Epidermal melanocyte (primary cell): ENCODE data around the gene RGS9.

Experiments
- DNase-seq: peaks from one replicate; pipeline ENCODE4 v3.0.0; 2011; ENCODE audit warnings: low spot score; ENCODE audit not compliant: insufficient read length

Gene RGS9

DNA sequence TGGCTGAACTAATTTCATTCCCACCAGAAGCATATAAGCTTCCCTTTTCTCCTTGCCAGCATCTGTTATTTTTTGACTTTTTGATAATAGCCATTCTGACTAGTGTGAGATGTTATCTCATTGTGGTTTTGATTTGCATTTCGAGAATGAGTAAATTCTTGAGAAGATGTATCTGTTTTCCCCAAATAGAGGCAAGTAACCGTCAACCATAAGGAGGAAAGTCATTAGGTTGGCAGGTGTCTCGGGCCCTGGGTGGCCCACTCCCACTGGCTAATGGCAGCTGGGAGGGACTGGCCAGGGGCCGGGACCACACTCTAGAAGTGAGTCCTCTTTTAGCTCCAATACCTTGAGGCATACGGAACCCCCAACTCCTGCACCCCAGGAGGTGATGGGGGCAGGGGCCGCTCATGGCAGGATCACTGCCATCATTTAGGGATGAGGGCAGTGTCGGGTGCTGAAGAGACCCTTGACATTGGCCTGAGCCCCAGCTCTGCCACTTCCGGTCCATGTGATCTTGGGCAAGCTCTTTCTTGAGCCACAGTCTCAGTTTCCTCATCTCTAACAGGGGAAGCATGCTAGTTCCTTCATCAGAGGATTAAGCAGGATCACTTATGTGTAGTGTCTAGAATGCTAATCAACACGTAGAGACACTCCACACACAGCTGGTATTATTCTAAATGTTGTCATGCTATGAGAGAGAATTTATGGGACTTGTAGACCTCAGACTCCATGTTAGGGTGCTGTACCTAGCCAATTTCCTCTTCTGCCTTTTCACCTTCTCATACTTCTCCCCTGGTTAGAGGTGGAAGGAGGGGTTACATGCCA, 44.3 kb downstream of the RGS9 start:
- no peak for DNase-seq

DNA sequence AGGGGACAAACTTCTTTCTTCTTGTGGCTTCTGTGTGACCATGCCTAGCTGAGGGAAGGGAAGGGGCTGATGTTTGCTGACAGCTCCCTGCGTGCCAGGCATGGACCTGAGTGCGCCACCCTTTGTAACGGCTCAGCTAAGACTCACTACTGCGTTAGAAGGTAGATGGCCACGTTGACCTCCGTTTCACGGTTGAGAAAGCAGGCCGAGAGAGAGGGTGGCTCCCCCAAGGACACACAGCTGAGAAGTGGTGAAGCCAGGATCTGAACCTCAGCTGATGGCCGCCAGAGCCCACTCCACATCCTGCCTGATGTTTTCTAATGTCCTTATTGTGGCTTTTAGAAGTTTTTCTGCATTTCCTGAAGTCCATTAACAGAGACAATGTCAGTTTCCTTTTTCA, 45.1 kb downstream of the RGS9 start:
- no peak for DNase-seq

DNA sequence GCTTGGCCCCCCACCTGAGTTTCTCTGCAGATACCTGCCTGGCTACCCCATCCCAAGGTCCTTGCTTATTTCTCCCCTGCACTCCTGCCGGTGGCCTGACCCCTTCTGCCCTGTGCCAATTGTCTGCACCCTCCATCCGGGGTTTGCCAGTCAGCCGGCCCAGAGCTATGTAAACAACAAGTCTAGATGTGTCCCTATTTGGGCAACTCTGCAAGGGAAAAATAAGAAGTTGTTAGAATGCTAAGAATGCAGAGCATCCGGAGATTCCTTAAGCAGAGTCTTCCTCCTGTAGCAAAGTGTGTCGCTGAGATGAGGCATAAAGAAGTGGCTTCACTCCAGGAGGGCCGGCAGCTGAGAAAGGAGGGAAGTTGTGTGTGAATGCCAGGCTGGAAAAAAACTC, 46.6 kb downstream of the RGS9 start:
- DNase-seq = peak; percentile 37

DNA sequence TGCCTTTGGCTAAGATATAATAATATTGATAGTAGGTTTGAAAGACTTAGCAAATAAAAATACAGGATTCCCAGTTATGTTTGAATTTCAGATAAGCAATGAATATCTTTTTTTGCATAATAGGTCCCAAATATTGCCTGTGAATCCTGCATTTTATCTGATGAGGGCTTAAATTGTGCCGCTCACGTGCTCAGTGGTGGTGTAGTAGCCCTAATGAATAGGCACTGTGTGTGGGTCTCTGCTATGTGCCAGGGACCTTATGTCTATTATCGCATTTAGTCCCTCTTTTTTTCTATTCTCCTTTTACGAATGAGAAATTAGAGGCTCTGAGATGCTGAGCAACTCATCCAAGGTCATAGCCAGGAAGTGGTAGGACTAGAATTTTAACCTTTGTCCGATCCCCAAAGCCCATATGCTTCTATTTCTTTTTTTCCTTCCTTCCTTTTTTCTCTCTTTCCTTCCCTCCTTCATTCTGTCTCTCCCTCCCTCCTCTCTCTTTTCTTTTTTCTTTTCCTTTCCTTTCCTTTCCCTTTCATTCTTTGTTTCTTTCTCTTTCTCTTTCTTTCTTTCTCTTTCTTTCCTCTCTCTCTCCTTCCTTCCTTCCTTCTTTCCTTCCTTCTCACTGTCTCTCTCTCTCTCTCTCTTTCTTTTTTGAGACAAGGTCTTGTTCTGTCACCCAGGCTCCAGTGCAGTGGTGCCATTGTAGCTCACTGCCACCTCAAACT, 47.2 kb downstream of the RGS9 start:
- no peak for DNase-seq

DNA sequence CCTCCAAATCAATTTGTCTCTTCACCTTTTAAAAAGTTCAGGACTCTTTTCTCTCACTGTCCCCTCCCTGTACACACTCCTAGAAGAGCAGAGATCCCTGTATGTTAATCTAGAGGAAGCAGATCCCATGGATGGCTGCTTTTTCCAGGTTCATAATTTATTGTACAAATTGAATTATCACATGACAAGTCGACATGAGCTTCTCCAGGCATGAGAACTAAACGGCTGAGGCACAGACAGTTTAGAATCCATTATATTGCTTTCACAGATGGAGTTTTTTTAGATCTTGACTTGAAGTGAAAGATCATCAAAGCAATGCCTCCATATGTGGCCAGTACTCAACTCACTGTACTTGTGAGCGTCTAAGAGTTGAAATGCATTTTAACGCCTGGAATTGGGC, 47.9 kb downstream of the RGS9 start:
- no peak for DNase-seq

DNA sequence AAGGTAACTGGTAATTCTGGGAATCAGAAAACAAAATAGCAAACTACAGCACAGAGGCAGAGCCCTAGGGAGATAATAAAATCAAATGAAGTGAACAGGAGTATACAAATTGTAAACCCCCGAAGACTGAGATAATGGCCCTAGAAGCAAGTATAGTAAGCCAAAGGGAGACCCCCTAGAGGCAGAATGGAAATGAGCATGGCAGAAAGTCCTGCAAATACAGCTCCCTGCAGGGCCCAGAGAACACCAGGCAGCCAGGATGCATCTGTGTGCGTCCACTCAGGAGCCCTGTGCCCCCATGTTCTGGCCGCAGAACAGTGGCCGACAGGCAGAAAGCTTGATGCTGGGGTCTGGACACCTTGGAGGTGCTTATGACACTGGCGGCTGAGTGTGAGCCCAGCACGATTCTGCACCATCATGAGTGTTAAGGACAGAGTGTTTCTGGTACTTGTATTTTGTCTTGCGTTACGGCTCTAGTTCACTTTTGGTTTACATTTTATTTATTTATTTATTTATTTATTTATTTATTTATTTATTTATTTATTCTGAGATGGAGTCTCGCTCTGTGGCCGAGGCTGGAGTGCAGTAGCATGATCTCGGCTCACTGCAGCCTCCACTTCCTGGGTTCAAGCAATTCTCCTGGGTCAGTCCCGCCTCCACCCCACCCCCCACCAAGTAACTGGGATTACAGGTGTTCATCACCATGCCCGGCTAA, 48.7 kb downstream of the RGS9 start:
- DNase-seq = no peak

DNA sequence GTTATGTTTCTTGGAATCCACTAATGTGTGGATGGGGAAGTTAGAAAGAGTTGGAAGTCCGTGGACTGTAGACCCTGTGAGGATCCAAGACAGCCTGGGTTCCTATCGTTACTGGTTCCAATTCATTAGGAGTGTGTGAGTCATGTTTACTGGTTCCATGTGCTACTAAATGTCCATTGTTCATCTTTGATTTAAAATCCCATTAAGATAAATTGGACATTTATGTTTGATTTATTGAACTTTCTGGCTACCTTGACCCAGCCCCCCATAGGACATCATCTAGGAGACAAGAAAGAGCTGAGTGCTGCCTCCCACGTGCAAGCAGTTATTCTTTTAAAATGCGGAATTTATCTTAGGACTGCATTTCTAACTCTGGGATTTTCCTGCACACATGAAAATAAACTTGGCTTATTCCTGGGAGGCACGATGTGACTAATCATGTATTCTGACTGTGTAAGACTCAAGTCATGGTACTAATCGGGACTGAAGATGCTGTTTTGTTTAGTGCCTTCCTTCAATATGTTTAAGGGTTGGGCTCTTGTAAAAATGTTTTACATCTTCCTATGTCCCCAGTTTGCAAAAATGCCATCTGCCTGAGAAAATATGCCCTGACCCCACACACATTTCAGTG, 53.4 kb downstream of the RGS9 start:
- no peak for DNase-seq

DNA sequence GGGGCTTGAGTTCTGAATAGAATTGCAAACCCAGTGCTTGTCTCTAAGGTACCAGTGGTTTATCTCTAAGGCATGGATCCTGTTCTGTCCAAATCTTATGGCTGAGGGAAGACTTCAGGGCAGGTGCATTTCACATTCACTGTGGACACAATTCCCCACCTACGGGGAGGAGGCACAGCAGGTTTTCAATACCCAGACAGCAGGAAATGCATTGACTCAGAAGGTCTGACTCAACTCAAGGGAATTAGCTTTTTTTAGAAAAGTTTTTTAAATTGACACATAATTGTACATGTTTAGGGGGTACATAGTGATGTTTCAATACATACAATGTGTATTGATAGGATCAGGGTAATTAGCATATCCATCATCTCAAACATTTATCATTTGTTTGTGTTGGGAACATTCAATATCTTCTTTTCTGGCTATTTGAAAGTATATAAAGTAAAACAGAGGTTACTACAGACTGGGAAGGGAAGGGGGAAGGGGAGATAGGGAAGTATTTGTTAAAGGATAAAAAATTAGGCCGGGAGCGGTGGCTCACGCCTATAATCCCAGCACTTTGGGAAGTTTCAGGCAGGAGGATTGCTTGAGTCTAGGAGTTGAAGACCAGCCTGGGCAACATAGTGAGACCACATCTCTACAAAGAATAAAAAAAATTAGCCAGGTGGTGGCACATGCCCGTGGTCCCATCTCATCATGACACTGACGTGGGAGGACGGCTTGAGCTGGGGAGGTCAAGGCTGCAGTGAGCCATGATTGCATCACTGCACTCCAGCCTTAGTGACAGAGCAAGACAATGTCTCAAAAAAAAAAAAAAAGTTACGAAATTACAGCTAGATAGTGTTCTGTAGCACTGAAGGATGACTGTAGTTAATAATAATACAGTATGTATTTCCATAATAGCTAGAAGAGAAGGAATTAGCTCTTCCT, 54.9 kb downstream of the RGS9 start:
- DNase-seq = no peak

DNA sequence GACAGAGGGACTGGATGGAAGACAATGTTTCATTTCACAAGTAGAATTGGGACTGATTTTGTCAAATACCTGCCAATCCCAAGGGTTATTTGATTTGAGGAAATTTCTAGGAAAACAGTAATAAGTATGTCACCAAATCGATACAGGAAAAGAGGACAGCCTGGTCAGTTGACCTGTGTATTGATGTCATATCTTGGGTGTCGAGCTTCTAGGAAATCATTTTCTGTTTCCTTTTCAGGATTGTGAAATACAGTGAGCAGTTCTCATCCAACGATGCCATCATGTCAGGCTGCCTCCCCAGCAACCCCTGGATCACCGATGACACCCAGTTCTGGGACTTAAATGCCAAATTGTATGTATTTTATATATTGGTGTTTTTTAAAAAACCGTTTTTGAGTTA, 56.1 kb downstream of the RGS9 start:
- DNase-seq = no peak

DNA sequence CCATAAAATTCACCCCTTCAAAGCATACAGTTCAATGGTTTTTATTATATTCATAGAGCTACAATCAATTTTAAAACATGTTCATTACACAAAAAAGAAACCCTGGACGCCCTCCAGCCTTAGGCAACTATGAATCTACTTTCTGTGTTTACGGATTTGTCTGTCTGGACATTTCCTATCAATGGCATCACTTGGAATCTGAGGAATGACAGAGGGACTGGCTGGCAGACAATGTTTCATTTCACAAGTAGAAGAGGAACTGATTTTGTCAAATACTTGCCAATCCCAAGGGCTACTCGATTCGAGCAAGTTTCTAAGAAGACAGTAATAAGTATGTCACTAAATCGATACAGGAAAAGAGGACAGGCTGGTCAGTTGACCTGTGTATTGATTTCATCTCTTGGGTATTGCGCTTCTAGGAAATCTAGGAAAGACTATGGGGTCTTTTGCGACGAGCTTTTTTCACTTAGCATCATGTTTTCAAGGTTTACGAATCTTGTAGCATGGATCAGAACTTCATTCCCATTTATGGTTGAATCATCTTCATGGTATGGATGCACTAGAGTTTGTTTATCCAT, 56.6 kb downstream of the RGS9 start:
- no peak for DNase-seq

DNA sequence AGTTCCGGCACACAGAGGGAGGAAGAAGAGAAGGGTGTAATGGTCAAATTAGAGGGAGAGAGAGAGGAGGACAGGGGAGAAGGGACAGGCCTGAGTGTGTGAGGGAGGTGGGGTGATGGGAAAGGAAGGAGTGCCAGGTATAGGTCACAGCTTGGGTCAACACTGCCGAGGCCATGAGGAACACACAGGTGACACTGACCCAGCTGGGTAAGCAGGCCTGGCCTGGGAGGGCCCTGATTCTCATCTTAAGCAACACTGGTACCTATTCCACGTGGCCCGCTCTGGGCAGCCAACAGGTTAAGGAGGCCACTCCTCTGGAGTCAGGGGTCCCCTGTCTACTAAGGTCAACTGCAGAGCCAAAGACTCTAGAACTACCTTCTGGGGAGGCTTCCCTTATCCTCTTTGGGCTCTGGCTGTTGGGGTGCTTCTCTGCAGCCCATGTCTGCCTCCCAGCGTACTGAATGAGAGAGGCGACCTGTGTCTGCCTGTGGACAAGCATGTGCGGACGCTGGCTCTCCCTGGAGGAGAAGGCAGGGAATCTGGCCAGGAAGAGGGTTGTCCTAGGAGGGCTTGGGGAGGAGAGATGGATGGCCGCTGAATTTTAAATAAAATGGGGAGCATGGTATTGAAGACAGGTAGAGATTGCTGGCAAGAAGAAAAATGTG, 57.6 kb downstream of the RGS9 start:
- DNase-seq = no peak

DNA sequence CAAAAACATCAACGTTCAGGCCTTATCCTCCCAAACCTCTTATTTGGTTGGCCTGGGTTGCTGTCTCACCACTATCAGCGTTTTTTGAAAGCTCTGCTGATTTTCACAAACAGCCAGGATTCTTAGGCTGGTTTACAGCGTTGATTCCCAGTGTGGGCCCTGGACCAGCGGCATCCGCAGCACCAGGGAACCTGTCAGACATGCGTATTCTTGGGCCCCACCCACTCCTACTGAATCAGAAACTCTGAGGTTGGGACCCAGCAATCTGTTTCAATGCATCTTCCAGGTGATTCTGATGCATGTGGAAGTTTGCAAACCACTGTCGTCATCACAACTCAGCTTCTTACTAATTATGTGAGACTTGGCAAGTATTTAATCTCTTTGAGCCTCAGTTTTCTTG, 58.5 kb downstream of the RGS9 start:
- no peak for DNase-seq

DNA sequence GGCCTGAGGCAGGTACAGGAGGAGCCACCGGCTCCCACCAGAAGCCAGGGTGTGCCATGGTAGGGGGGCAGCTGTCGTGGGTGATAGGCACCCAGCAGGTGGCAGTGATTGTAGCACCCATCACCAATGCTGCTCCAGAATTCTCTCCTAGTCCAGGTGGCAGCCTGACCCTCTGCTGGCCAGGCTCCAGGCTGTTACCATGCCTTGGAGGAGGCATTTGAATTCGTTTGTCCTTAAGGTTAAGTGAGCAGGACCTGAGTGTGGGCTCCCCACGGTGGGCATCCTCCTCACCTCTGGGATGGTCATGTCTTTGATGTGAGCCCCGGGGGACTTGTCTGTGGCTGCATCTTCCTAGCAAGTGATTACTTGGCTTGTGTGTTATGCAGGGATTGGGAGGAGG, 59.4 kb downstream of the RGS9 start:
- no peak for DNase-seq

DNA sequence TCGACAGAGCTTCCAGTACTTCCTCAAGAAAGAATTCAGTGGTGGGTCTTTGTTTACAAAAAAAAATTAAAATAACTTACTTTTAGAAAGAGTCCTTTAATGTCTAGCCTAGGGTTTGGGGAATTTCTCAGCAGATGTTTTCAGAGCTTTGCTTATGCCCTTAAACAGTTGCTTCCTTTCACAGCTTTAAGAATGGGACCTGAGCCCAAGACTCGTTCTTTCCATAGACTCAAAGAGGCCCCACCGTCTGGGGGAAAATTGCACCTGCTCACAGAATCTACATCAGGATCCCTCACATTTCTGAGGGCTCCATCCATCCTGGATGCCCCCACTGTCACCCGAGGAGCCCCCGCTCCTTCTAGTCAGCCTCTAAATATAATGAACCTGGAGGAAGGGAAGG, 60.0 kb downstream of the RGS9 start:
- DNase-seq = no peak

DNA sequence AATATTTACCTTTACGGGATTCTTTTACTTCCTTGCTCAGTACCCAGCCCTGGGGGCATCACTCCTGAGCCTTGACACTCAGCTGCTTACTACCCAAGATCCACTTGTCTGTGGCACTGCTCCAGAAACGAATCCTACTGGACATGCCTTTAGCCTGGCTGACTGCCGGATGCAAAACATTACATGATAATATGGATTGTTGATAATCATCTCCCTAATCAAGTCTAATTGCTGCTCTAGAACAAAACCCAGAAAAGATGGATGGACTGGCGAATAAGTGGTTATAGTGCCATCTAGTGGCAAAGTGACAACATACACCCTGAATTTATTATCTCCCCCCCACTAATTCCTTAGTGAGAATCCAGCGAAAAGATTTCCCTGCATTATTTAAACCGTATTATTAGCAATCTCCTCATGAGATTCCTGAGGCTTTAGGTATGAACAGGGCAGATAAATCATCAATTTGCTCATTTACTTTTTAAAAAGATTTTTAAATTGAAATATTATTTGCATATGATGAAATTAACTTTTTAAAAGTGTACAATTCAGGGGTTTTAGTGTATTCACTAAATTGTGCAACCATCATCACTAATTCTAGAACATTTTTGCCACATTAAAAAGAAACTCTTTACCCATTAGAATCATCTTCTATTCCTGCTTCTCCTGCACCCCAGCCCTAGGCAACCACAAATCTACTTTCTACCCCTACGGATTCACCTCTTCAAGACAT, 61.6 kb downstream of the RGS9 start:
- peak; percentile 82 for DNase-seq

DNA sequence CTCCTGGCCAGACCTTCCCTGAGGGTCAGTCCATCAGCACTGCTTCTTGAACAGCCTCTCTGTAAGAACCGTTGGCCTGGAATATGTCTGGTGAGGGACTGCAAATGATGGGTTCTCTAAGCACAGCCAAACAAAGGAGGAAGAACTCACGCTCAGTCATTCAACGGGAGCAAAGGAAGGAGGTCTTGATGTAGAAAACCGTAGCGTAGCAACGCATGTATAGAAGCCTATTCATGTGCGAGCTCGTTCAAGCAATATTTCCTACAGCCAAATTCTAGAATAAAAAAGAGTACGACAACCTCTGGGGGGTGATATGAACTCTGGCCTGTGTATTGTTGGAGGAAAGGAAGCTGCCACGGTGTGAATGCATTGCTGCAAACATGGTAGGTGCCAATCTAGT, 64.2 kb downstream of the RGS9 start:
- DNase-seq = no peak

DNA sequence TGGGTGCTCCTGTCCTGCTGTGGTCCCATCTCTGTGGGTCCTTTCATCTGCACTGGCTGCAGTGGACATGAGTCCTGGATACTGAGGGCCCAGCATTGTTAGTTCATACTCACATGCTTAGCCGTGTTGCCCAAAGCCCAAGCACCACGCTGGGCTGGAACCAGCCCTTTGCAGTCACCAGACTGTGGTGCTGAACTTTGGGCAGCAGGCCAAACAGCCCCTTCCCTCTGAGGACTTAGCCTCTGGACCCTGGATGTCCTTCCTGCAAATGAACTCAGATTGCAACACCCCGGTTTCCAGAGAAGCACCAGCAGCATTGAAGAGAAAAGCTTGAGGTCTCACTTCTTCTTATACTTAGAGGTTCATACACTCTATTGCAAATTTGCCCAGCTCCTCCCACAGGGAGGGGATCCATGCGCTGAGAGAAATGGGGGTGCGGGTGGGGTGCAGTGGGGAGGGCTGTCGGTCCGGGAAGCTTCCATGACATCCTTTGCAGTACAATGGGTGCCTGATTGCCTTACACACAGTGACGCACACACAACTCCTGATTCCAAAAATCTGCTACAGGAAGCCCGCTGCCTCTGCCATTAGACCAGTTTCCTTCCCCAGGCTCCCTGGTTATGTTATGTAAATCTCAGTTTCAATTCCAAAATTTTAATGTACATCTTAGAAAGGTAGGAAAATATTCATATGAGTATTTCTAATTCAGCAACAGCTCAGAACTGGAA, 65.8 kb downstream of the RGS9 start:
- DNase-seq = no peak

DNA sequence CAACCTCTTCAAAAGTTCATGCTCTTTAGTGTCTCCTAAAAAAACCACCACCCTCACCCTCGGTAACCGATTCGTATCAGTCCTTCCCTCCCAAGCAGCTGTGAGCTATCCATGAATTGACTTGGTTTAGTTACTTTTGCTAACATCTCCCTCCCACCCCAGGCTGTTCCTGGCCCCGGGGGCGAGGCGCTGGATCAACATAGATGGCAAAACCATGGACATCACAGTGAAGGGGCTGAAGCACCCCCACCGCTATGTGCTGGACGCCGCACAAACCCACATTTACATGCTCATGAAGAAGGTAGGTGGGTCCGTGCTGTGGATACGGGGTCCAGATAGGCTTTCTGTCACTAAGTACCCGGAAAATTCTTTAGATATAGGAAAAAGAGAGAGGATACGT, 66.8 kb downstream of the RGS9 start:
- DNase-seq = no peak

DNA sequence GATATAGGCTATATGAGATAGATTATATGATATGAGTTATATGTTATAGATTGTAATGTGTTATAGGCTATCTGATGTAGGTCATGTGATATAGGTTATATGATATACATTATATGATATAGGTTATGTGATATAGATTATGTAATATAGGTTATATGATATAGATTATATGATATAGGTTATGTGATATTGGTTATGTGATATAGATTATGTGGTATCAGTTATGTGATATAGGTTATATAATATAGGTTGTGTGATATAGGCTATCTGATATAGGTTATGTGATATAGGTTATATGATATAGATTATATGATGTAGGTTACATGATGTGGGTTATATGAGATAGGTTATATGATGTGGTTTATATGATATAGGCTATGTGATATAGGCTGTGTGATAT, 68.5 kb downstream of the RGS9 start:
- no peak for DNase-seq
